PC-3 (cell line): ENCODE results near the gene ABL2.

Experiments
- CTCF ChIP-seq: fragments of 300-600 bp; sonication (generic); conservative IDR thresholded peaks from 2 replicates; pipeline ENCODE4 v1.5.1; 2017; ENCODE audit warnings: antibody characterized with exemption, low read depth, mild to moderate bottlenecking, low read length
- EZH2 ChIP-seq: fragments of 300-600 bp; sonication (generic); IDR thresholded peaks from one replicate; pipeline ENCODE4 v1.6.1; 2017; ENCODE audit warnings: antibody characterized with exemption, mild to moderate bottlenecking, low read length; ENCODE audit not compliant: unreplicated experiment

- TF ChIP-seq CTCF (no peak), EZH2 (no peak)
Measured at GRCh38 chr1:179099891-179100290, 129.6 kb downstream of the ABL2 start.
